GM19240 (cell line): ENCODE data around the gene WSCD2.

ENCODE experiments used
- DNase-seq: peaks from one replicate; pipeline ENCODE4 v3.0.0; 2011; ENCODE audit warnings: low spot score; ENCODE audit not compliant: insufficient read length

Gene WSCD2

GRCh38 chr12:108126990-108127501 is 2.0 kb upstream of the WSCD2 start:
- DNase-seq = no peak

- no peak for DNase-seq
Observed at GRCh38 chr12:108127654-108128053, 1.4 kb upstream of the WSCD2 start.

DNA sequence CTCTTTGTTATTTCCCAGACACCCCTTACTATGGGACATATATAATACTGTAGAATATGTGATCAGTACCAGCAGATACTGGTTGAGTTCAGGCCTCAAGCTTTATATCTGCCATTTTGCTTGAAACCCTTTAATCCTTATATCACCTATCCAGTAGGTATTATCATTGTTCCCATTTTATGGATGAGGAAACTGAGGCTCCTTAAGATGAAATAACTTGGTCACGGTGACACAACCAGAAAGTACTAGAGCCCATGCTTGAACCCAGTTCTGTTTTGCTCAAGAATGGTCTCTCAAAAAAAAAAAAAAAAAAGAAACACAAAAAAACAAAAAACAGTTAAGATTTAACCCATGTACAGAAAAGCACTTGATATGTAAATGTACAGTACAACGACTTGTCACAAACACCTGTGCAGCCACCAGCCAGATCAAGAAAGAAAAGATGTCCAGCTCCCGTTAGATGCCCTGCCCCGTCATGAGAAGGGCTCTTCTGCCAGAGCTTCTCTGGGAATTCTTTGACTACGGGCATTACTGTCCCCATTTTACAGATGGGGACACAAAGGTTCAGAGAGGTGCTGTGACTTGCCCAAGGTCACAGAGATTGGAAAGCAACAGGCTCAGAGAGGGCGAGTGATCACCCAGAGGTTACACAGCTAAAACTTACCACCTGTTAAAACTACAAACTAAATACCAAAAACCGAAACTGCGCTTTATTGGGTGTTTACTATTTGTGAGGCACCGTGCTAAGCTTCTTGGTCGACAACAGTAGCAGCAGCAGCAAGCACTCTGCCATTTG is 669 bp upstream of the WSCD2 start:
- no peak for DNase-seq

DNA sequence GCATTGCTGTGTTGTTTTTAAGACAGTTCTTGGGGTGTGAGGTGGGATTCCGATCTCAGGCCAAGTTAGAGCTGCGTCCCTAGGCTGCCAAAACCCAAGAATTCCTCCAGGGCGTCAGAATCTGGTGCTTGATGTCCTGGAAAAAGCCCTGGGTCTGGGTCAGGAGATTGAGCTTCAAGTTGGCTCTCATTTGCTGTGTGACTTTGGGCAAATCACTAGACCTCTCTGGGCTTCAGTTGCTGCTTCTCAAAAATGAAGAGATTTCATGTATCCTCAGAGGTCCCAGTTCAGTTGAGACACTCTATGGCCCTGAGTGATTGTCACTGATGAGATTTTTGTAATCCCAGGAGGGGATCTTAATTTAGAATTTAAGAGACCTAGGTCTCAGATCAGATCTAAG is 1.9 kb downstream of the WSCD2 start:
- DNase-seq = no peak

GRCh38 chr12:108131657-108132126 is 2.6 kb downstream of the WSCD2 start:
- DNase-seq = no peak

DNA sequence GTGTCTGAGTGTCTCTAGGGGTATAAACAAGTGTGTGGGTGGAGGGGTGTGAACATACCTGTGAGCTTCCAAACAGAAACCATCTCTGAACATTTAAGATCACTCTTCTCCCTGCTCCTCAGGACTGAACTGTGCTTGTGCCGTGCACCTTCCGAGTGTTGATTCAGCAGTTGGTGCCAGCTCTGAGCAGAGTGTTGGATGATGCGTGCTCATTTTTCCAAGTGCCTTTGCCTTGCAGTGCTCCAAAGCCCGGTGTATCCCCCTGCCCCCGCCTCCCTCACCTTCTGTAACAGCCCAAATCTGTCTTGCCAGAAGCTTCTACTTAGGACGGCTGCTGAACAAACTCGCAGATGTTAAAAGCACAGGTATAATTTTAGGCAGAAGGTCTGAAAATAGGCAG is 4.4 kb downstream of the WSCD2 start:
- no peak for DNase-seq

DNA sequence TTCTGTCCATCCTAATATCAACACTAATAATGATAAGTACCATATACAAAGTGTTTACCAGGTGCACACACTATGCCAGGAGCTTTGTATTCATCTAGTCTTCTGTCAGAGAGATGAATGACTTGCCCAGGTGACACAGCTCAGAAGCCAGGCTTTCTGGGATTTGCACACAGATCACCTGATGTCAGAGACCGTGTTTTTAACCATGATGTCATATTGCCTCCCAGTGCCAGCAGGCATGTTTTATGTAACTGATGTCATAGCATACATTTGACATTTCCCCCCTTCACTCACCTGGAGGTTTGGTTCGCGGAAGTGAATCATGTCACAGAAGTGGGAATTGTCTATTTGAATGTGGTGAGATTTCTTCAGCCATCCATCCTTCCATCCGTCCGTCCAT is 5.7 kb downstream of the WSCD2 start:
- DNase-seq = no peak

DNA sequence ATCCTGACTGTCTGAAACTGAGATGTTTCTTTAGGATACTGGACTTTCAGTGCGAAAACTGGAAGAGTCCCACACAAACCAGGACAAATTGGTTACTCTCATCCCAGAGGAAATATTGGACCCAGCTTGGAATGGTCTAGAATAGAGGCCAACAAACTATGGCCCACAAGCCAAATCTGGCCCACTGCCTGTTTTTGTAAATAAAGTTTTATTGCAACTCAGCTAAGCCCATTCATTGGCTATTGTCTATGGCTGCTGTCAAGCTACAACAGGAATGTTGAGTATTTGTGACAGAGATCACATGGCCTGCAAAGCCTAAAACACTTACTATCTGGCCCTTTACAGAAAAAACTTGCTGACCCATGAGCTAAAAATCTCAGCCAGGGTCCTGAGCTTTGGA is 6.5 kb downstream of the WSCD2 start:
- DNase-seq = no peak

GRCh38 chr12:108136697-108137096 is 7.6 kb downstream of the WSCD2 start:
- DNase-seq = no peak

DNA sequence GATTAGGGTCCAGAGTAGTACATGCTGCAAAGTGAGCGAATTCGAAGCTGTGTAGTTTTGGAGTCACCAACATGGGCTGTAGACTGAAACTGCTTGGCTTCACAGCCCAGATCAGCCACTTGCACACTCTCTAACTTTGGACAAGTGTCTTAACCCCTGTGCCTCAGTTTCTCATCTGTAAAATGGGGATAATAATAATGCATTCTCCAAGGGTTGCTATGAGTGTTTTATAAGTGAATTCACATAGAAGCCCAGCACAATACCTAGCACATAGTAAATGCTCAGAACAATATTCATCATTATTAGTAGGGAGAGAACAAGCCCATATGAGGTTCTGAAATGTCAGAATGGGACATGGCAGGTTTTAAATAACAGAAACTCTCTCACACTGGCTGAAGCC is 10.4 kb downstream of the WSCD2 start:
- DNase-seq = no peak

GRCh38 chr12:108140501-108140900 is 11.4 kb downstream of the WSCD2 start:
- no peak for DNase-seq

GRCh38 chr12:108141600-108142130 is 12.6 kb downstream of the WSCD2 start:
- DNase-seq = no peak

DNA sequence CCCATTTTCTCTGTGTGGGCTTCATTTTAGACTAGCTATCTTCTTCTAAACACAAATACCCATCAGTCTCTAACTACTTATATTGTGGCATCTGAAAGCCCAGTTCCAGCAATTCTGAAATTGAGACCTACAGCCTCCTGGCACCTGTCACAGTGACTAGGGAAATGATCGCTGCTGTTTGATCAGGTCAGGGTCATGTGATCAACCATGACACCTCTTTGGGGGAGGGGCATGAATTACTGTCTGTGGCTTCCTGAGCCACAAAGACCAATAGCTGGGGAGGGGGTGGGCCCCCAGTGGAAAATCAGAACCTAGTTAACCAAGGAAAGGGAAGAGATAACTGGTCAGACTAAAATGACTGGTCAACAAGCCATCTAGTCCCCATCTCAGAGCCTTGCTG is 14.1 kb downstream of the WSCD2 start:
- no peak for DNase-seq

DNA sequence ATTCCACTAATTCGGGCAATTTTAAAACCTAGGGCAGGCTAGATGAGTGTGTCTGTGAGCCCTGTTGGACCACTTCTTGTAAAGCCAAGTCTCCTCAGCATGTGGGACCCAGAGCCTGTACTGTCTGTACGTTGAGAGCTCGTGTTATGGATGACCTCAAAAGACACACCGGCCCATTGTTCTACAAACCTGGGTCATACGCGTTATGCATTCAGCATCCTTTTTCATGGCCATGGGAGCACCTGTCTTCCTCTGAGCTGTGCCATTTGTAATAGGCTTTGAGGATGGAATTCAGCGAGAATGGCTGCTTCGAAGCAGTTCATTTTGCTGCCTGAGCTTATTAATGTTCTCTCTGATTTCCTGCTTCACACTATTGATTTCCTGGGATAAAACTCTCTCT is 15.0 kb downstream of the WSCD2 start:
- DNase-seq = no peak

GRCh38 chr12:108145011-108145410 is 15.9 kb downstream of the WSCD2 start:
- no peak for DNase-seq

DNA sequence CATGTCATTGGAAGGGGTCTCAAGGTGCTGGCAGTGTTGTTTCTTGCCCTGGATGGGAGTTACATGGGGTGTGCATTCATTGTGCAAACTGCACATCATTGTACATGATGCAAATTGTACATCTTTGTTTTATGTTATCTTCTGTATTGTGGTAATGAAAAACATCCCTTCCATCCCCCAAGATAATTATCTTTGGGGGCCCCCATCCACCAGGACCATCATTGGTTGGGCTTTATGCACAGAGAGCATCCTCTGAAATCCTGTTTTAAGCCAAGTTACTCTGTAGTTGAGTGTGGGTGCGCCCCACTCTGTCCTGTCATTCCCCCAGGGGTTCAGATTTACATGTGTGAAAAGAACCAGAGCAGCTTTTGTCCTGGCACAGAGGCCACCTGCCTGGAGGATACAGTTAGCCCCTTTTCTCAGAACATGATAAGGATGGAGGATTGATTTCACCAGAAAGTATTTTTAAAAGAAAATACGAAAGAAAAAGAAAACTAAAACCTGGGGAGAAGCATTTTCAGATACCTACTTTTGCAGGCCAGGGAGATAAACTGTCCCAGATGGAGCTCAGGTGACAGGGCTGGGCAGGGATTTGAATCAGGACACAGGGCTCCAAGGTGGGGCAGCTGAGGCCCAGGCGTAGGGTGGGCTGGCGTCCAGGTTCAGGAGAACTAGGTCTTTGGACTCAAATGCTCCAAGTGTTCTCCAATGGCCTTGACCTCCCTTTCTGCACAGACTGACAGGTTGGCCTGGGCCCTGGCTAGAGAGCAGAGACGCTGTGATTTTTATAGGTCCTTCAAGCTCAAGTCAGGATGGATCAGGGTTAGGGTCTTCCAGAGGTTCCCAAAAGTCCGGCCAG is 17.2 kb downstream of the WSCD2 start:
- no peak for DNase-seq

DNA sequence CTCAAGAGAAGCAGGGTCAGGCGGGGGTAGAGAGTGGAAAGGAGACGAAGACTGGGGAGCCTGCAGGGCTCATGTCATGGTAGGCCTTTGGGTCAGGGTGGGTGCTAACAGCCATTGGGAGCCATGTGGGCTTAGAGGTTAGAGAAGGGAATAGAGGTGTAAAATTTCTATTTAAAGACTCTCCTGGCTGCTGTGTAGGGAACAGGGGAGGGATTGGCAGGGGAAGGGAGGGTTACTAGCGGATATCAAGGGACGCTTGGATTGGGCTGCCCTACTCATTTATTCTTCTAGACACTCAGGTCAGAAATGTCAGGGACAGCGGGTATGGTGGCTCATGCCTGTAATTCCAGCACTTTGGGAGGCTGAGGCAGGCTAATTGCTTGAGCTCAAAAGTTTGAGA is 18.2 kb downstream of the WSCD2 start:
- DNase-seq = no peak

DNA sequence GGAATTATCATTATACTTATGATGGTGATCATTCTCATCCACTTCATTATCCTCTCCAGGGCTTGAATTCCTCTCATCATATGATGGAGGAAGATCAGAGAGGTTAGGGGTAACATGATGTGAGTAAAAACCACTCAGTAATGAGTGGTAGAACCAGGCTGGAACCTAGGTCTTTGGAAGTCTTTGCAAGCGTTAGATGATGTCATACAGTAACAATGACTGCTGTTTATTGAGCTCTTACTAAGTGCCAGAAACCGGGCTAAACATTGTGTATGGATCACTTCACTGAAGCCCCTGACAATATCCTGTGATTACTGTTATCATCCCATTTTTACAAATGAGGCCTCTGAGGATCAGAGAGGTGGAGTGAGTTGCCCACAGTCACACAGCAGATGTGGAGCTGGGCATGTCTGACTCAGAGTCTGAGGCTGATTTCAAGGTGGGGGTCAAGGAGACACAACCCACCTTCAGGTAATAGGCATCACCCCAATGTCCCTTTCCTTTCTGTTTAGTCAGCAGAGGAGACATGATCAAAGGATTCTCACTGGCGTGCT is 19.5 kb downstream of the WSCD2 start:
- DNase-seq = no peak

- DNase-seq = no peak
Observed at GRCh38 chr12:108150436-108150835, 21.3 kb downstream of the WSCD2 start.

- no peak for DNase-seq
Observed at GRCh38 chr12:108151533-108152169, 22.6 kb downstream of the WSCD2 start.

- no peak for DNase-seq
Observed at GRCh38 chr12:108152170-108152538, 23.1 kb downstream of the WSCD2 start.
